HG03175 (cell line): ENCODE measurements around the gene RASGRP3.
A peak's percentile ranks its signal among the peaks of the same experiment; 100 is the strongest.

Source experiments
- ATAC-seq: cut with Tn5 transposase; IDR thresholded peaks from one replicate; pipeline ENCODE4 v1.9.1; 2021; ENCODE audit warnings: mild to moderate bottlenecking, moderate library complexity; ENCODE audit not compliant: unreplicated experiment

Gene RASGRP3

GRCh38 chr2:33518929-33519328 is 42.5 kb downstream of the RASGRP3 start:
- ATAC-seq: no peak

GRCh38 chr2:33521791-33522281 is 45.4 kb downstream of the RASGRP3 start:
- no peak for ATAC-seq

- ATAC-seq: no peak
Measured at GRCh38 chr2:33522576-33522975, 46.1 kb downstream of the RASGRP3 start.

- no peak for ATAC-seq
Measured at GRCh38 chr2:33525666-33526065, 49.2 kb downstream of the RASGRP3 start.

GRCh38 chr2:33526132-33526531 is 49.7 kb downstream of the RASGRP3 start:
- ATAC-seq: no peak

- ATAC-seq: no peak
Measured at GRCh38 chr2:33526921-33527320, 50.5 kb downstream of the RASGRP3 start.

- no peak for ATAC-seq
Measured at GRCh38 chr2:33528441-33528950, 52.0 kb downstream of the RASGRP3 start.

GRCh38 chr2:33529771-33530481 is 53.5 kb downstream of the RASGRP3 start:
- ATAC-seq: peak; percentile 39

- ATAC-seq: no peak
Measured at GRCh38 chr2:33530690-33531548, 54.5 kb downstream of the RASGRP3 start.

- no peak for ATAC-seq
Measured at GRCh38 chr2:33531549-33532059, 55.2 kb downstream of the RASGRP3 start.

GRCh38 chr2:33532146-33532545 is 55.7 kb downstream of the RASGRP3 start:
- ATAC-seq: no peak

GRCh38 chr2:33532966-33533365 is 56.5 kb downstream of the RASGRP3 start:
- ATAC-seq: no peak

- ATAC-seq: no peak
Measured at GRCh38 chr2:33535421-33535820, 59.0 kb downstream of the RASGRP3 start.

GRCh38 chr2:33541243-33541642 is 64.8 kb downstream of the RASGRP3 start:
- no peak for ATAC-seq

- ATAC-seq: no peak
Measured at GRCh38 chr2:33550206-33550605, 73.8 kb downstream of the RASGRP3 start.

- ATAC-seq: no peak
Measured at GRCh38 chr2:33552758-33553461, 76.5 kb downstream of the RASGRP3 start.

- ATAC-seq: no peak
Measured at GRCh38 chr2:33555681-33556080, 79.2 kb downstream of the RASGRP3 start.

GRCh38 chr2:33559328-33559727 is 82.9 kb downstream of the RASGRP3 start:
- no peak for ATAC-seq

GRCh38 chr2:33560017-33560416 is 83.6 kb downstream of the RASGRP3 start:
- no peak for ATAC-seq

- ATAC-seq: no peak
Measured at GRCh38 chr2:33561872-33562271, 85.4 kb downstream of the RASGRP3 start.

GRCh38 chr2:33570681-33571080 is 94.2 kb downstream of the RASGRP3 start:
- ATAC-seq: no peak
